Natural killer cell treated with Interleukin-12 subunit alpha and Interleukin-12 subunit beta and Interleukin-15 and Interleukin-18, amount 100 ng/mL, for 72 hours (primary cell): ENCODE results near the gene RAMP3. TPM values are rescaled to one million over a fixed set of nuclear protein-coding genes. Genes with fewer than 3 reads are reported as not detected.
"Not testable (repeated sequence)": the region's sequence is repeated elsewhere in the genome, so short reads cannot be mapped to it uniquely, and the experiment has no call there.

Experiments
- ATAC-seq, 2 donors: fragments of 150-1000 bp; cut with Tn5 transposase in 1 of 2; sonication (Bioruptor Pico), chemical (Tn5 transposase) in 1 of 2; 2 replicates each; pipeline ENCODE4 v1.10.0; 2021
- DNase-seq: peaks from one replicate; pipeline ENCODE4 v3.0.0; 2022; ENCODE audit warnings: low spot score
- H3K27ac Mint-ChIP-seq, 2 donors: 1 replicate in 1 of 2; 2 replicates in 1 of 2; pipeline ENCODE4 v1.8.0; 2022; ENCODE audit warnings: mixed read lengths in 2 of 2, mild to moderate bottlenecking in 1 of 2, moderate library complexity in 1 of 2
- H3K27me3 Mint-ChIP-seq, 2 donors: 1 replicate in 1 of 2; 2 replicates in 1 of 2; pipeline ENCODE4 v1.8.0; 2022; ENCODE audit warnings: mixed read lengths in 2 of 2
- H3K36me3 Mint-ChIP-seq: one replicate; pipeline ENCODE4 v1.8.0; 2022; ENCODE audit warnings: mixed read lengths
- H3K4me1 Mint-ChIP-seq, 2 donors: 1 replicate in 1 of 2; 2 replicates in 1 of 2; pipeline ENCODE4 v1.8.0; 2022; ENCODE audit warnings: low read depth in 2 of 2, mixed read lengths in 2 of 2, mild to moderate bottlenecking in 1 of 2
- H3K4me3 Mint-ChIP-seq: one replicate; pipeline ENCODE4 v1.8.0; 2022; ENCODE audit warnings: mixed read lengths
- H3K9me3 Mint-ChIP-seq: 2 replicates; pipeline ENCODE4 v1.8.0; 2022; ENCODE audit warnings: mixed read lengths
- total RNA-seq, 2 donors: library from RNA; stranded (reverse); gene quantifications; one replicate each; pipeline ENCODE4 v1.2.3, GENCODE V29; 2022

Gene RAMP3
- not detected for total RNA-seq

- H3K4me3 Mint-ChIP-seq, result no peak within 1 kb of the TSS
- peaks cover 9 to 14% of the 10 kb centered on the region in 2 donors for H3K4me1 Mint-ChIP-seq
- no peaks in the 10 kb centered on the region for H3K9me3 Mint-ChIP-seq
- peaks cover 19 to 20% of the 10 kb centered on the region in 2 donors for H3K27me3 Mint-ChIP-seq
- ATAC-seq (no peak), DNase-seq (peak; percentile 57)
- H3K36me3 Mint-ChIP-seq, result no peaks in the 10 kb centered on the region
- peak within 1 kb of the TSS in 1 of 2 donors; percentile 29 for H3K27ac Mint-ChIP-seq
Measured at GRCh38 chr7:45157653-45158401, at the start of gene RAMP3. RAMP3 (plus strand) TSS chr7:45157791; CDS start chr7:45157829, 38 bp downstream.

DNA sequence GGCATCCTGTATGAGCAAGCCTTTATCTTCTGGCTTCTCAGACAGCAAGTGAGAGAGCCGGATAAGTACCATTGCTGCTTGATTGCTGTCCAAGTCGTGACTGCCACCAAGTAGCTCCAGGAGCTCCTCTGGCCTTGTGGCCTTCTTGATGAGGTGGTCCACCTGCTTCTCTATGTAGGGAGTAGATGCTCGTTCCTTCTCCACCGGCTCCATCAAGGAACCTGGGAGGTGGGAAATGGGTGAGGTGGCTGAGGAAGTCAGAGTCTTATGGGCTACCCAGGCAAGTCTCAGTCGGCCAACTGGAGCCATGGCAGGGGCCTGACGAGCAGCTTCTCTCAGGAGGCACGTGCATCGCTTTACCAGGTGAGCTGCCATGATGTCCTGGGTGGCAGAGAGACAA, 48.7 kb upstream of the RAMP3 start:
- Mint-ChIP-seq H3K27me3 (no peaks in the 10 kb centered on the region), H3K4me3 (peak overlapping the region; percentile 56), H3K27ac (peak overlapping the region; percentile 23 to 73), H3K36me3 (peaks cover 4% of the 10 kb centered on the region), H3K4me1 (peaks cover 25 to 41% of the 10 kb centered on the region in 2 donors), H3K9me3 (no peaks in the 10 kb centered on the region)
- ATAC-seq (no peak), DNase-seq (peak; percentile 8)

DNA sequence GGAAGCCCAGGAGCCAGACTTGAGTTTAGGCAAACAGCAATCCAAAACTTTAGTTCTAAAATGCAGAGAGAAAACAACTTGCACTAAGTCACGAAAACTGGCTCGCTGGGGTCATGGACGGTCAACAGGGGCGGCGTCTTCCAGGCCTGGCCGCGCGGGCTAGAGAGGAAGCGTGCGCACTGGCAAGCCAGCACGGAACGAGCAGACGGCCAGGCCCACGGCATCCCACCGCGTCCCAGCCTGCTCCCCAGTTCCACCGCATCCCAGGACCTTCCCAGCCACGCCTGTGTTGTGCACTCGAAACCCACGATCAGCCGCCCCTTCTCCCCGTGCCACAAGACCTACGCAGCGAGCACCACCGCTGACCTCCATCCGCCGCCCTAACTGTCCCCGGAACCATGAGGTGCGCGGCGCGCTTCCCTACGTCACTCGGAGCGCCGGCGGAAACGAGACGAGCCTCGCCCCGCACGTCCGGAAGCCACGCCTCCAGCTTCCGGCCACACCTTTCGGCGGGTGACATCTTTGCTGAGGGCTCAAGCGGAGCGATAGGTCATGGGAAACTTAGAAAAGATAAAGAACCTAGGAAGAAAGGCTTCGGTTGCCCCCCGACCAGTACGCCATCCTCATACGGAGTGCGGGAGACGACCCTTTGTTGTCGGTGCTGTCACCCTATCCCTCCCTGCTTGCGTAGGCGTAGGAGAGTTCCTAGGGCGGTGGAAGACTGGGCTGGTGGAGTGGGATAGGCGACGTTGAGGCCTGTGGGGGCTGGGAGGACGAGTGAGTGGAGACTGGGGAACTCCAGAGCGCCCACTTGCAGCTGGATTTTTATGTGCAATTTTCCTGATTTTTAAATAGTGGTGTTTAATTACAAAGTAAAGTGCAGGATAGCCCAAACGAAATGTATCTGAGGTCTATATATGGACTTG, 46.0 kb upstream of the RAMP3 start, which contains the start of gene TBRG4:
TBRG4 (minus strand) TSS at position 400 of the 926 bp plus-strand sequence. CDS start 2,460 bp downstream, outside the sequence.
- H3K27ac Mint-ChIP-seq, result peak within 1 kb of the TSS; percentile 90 to 94
- peak within 1 kb of the TSS; percentile 96 for H3K4me3 Mint-ChIP-seq
- ATAC-seq (peak; percentile 97 to 98), DNase-seq (peak; percentile 95)
- peaks cover 4% of the 10 kb centered on the region for H3K36me3 Mint-ChIP-seq
- H3K9me3 Mint-ChIP-seq, result no peaks in the 10 kb centered on the region
- peaks cover 0 to 3% of the 10 kb centered on the region in 2 donors for H3K27me3 Mint-ChIP-seq
- peaks cover 28 to 41% of the 10 kb centered on the region in 2 donors for H3K4me1 Mint-ChIP-seq

DNA sequence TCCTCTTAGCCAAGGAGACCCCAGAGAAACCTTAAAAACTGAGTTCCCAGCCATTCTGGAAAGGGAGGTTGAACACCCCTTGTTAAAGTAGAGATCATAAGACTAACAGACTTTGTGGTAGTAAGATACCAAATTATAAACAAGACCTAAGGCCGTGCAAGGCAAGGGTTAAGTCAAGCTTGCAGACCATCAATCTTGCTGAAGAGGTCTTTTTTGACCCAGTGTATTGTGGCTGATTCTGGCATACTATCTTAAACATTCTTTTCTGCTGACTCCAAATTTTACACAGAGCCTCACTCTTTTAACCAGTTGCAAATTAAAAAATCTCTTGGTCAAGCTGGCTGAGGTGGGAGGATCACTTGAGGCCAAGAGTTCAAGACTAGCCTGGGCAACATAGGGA, 44.9 kb upstream of the RAMP3 start:
- DNase-seq (no peak), ATAC-seq (no peak)
- Mint-ChIP-seq H3K4me1 (peaks cover 28 to 35% of the 10 kb centered on the region in 2 donors), H3K9me3 (no peaks in the 10 kb centered on the region), H3K4me3 (peak overlapping the region; percentile 58), H3K27ac (peak overlapping the region; percentile 90 to 94), H3K36me3 (peaks cover 4% of the 10 kb centered on the region), H3K27me3 (peaks cover 0 to 6% of the 10 kb centered on the region in 2 donors)

GRCh38 chr7:45114257-45114656, 43.3 kb upstream of the RAMP3 start:
- H3K36me3 Mint-ChIP-seq, H3K4me3 Mint-ChIP-seq, DNase-seq, H3K9me3 Mint-ChIP-seq, ATAC-seq, H3K27me3 Mint-ChIP-seq: not testable (repeated sequence)
- peaks cover 16 to 20% of the 10 kb centered on the region in 2 donors for H3K4me1 Mint-ChIP-seq
- peak overlapping the region in 1 of 2 donors; percentile 14 for H3K27ac Mint-ChIP-seq

GRCh38 chr7:45114926-45115325, 42.7 kb upstream of the RAMP3 start:
- peaks cover 0 to 6% of the 10 kb centered on the region in 2 donors for H3K27me3 Mint-ChIP-seq
- peaks cover 18% of the 10 kb centered on the region in 2 donors for H3K4me1 Mint-ChIP-seq
- H3K27ac Mint-ChIP-seq, result no peak overlapping the region
- no peaks in the 10 kb centered on the region for H3K9me3 Mint-ChIP-seq
- H3K4me3 Mint-ChIP-seq, result no peak overlapping the region
- ATAC-seq (no peak), DNase-seq (no peak)
- peaks cover 4% of the 10 kb centered on the region for H3K36me3 Mint-ChIP-seq

GRCh38 chr7:45116048-45116447, 41.5 kb upstream of the RAMP3 start:
- Mint-ChIP-seq H3K27ac (no peak overlapping the region), H3K4me3 (no peak overlapping the region), H3K4me1 (peaks cover 9 to 14% of the 10 kb centered on the region in 2 donors), H3K27me3 (peaks cover 0 to 6% of the 10 kb centered on the region in 2 donors), H3K36me3 (no peaks in the 10 kb centered on the region), H3K9me3 (no peaks in the 10 kb centered on the region)
- no peak for ATAC-seq
- DNase-seq, result no peak

DNA sequence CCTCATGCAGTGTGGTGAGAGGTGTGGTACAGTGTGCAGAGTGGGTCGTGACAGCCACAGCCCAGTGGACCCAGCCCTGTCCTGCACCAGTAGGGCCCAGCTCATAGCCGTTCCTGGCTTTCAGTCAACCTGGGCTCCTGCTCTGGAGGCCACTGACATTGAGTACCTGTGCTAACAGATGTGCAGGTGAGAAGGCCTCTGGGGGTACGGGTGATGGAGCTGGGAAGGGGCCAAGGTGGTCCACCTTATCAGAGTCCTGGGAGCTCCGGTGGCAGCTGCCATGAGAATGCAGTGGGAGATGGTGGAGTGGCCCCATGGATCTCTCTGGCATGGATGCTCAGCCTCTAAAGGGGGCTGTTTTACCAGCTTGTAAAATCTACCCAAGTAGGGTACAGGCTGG, 40.0 kb upstream of the RAMP3 start:
- Mint-ChIP-seq H3K4me1 (peaks cover 3 to 20% of the 10 kb centered on the region in 2 donors), H3K27me3 (peaks cover 0 to 6% of the 10 kb centered on the region in 2 donors), H3K9me3 (no peaks in the 10 kb centered on the region), H3K4me3 (no peak overlapping the region), H3K36me3 (no peaks in the 10 kb centered on the region), H3K27ac (peak overlapping the region in 1 of 2 donors; percentile 43)
- no peak for ATAC-seq
- no peak for DNase-seq

DNA sequence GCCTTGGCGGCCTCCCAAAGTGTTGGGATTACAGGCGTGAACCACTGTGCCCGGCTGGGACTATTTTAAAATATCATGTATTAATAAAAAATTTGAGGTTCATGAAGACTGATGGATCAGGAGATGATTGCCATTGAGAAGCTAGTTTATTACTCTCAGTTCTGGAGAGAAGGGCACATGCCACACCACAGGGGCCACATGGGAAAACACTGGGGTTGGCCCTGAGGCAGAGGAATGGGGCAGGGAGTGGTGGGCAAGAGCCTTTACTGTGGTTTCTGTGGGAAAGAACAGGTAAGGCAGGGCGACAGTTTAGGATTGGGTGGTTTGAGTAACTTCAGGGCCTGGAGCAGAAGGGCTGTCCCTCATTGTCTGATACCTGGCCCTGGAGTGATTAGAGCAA, 39.3 kb upstream of the RAMP3 start:
- H3K27ac Mint-ChIP-seq, result peak overlapping the region in 1 of 2 donors; percentile 35
- ATAC-seq (no peak), DNase-seq (no peak)
- H3K4me1 Mint-ChIP-seq, result peaks cover 8 to 22% of the 10 kb centered on the region in 2 donors
- no peak overlapping the region for H3K4me3 Mint-ChIP-seq
- H3K36me3 Mint-ChIP-seq, result no peaks in the 10 kb centered on the region
- H3K9me3 Mint-ChIP-seq, result no peaks in the 10 kb centered on the region
- peaks cover 0 to 6% of the 10 kb centered on the region in 2 donors for H3K27me3 Mint-ChIP-seq

- DNase-seq (no peak), ATAC-seq (no peak)
- peak overlapping the region in 1 of 2 donors; percentile 35 for H3K27ac Mint-ChIP-seq
- H3K4me3 Mint-ChIP-seq, result no peak overlapping the region
- H3K9me3 Mint-ChIP-seq, result no peaks in the 10 kb centered on the region
- H3K36me3 Mint-ChIP-seq, result no peaks in the 10 kb centered on the region
- H3K27me3 Mint-ChIP-seq, result peaks cover 0 to 6% of the 10 kb centered on the region in 2 donors
- H3K4me1 Mint-ChIP-seq, result peaks cover 11 to 28% of the 10 kb centered on the region in 2 donors
Measured at GRCh38 chr7:45118889-45119331, 38.7 kb upstream of the RAMP3 start.

DNA sequence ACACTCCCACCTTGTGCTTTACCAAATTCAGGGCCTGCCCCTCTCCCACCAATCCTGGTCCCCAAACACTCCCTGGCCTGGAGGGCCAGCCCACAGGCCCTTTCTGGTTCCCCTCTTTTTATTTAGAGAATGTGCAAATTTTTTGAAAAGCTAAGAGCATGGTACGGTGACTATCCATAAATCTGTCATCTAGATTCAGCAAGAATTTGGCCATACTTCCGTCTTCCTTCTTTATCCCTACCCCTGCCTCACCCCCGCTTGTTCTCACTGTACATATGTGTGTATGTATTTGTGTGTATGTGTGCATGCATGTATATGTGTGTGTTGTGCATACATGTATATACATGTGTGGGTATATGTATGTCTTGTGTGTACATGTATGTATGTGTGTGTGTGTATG, 38.0 kb upstream of the RAMP3 start:
- Mint-ChIP-seq H3K9me3 (no peaks in the 10 kb centered on the region), H3K27ac (no peak overlapping the region), H3K4me1 (peaks cover 11 to 25% of the 10 kb centered on the region in 2 donors)

DNA sequence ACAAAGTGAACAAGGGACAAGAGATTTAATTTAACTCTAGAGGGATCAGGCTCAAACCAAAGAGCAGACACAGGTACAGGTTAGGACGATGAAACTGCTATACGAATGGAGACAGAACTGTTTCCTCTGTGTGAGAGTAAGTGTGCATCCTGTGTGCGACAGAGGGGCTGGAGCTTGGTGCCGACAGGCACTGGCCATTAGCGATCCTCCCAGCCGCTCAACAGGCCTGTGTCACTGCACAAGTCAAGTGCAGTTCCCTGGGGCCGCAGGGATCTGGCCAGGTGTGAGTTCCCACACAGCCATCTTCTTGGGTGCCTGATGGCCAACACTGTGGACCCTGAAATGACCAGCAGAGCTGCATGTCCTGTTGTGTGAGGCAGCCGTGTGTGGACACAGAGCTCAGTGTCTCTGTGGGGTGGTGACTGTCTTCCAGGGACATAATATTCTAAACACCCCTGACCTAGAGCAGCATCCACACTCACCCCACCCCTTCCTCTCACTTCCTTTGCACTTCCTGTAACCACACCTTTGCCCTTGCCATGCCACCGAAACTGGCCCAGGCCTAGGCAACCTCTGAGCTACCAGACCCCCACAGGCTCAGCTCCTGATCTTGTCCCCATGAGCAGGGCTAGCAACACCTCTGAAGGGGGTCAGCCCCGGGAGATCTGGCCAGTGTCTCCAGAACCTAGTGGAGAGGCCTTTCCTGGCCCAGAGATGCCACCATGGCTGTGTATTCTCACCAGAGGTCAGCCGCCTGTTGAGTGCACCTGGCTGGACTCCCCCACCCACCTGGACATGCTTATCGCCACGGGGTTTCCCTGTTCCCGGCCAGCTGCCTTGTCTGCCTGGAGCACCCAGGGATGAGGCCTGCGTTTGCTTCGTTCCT, 34.4 kb upstream of the RAMP3 start:
- Mint-ChIP-seq H3K4me3 (peak overlapping the region; percentile 62), H3K36me3 (no peaks in the 10 kb centered on the region), H3K4me1 (peaks cover 11 to 25% of the 10 kb centered on the region in 2 donors), H3K27ac (peak overlapping the region; percentile 74 to 91), H3K27me3 (no peaks in the 10 kb centered on the region), H3K9me3 (no peaks in the 10 kb centered on the region)
- ATAC-seq (peak; percentile 43 to 44), DNase-seq (no peak)

More for the DNA sequence above, 38.0 kb upstream of the RAMP3 start:
- peaks cover 0 to 3% of the 10 kb centered on the region in 2 donors for H3K27me3 Mint-ChIP-seq
- DNase-seq (no peak), ATAC-seq (no peak)
- no peaks in the 10 kb centered on the region for H3K36me3 Mint-ChIP-seq
- no peak overlapping the region for H3K4me3 Mint-ChIP-seq
